Spleen (tissue), 7 donors: ENCODE data around the gene ORC3.

Experiments
- CTCF ChIP-seq, 11 experiments: fragments of 200-600 bp in 7 of 11; fragments of 450-650 bp in 4 of 11; sonication (generic) in 4 of 11; IDR thresholded peaks in 8 of 11; conservative IDR thresholded peaks in 3 of 11; 1 replicate in 7 of 11; 2 replicates in 4 of 11; pipeline versions ENCODE4 v1.4.0 to v1.8.0; 2016 to 2021; ENCODE audit warnings: antibody characterized with exemption in 11 of 11, inconsistent platforms in 4 of 11, mild to moderate bottlenecking in 1 of 11
- POLR2A ChIP-seq, 3 donors: fragments of 450-650 bp; IDR thresholded peaks; one replicate each; pipeline ENCODE4 v1.5.1; 2017; ENCODE audit warnings: antibody characterized with exemption in 3 of 3, mild to moderate bottlenecking in 1 of 3
- POLR2AphosphoS5 ChIP-seq, 3 donors: sonication (generic); formaldehyde crosslinking; IDR thresholded peaks; one replicate each; pipeline ENCODE4 v1.5.1; 2017; ENCODE audit warnings: antibody characterized with exemption in 3 of 3
- donor health status: DM: no; HTN: no; CAD: no; lungs with moderate emphysema.
- donor health status: DM: no; HTN: no; CAD: no.
- donor health status: DM: no; HTN: no; CAD: no.

GRCh38 chr6:87663434-87663833 lies 73.5 kb downstream of the ORC3 start:
- no peak for TF ChIP-seq CTCF (IDR thresholded peaks at IDR 0.05 in 8 of 11, conservative IDR thresholded peaks at IDR 0.05 in 3 of 11)
- no peak for TF ChIP-seq POLR2AphosphoS5 (IDR thresholded peaks at IDR 0.05)
- TF ChIP-seq POLR2A (IDR thresholded peaks at IDR 0.05), result no peak
